ENCODE measurements around the gene FOXC2. TPM values are rescaled to one million over a fixed set of nuclear protein-coding genes. Genes with fewer than 3 reads are reported as not detected.

The FOXC2 gene
- total and polyA plus RNA-seq, 2 of the 13 experiments (the other 11 are each of a cell fraction or from before 2014, with no cell fraction given) = not detected

- TF ChIP-seq ARID5B (CRISPR knock-in tag; IDR thresholded peaks at IDR 0.05) (0 out of 2 replicates have a peak, but pooled peaks have one; percentile 21), SOX13 (IDR thresholded peaks at IDR 0.05) (0 out of 2 replicates have a peak, but pooled peaks have one; percentile 14), SOX13 (CRISPR knock-in tag; conservative IDR thresholded peaks at IDR 0.05 in 1 of 2, IDR thresholded peaks at IDR 0.05 in 1 of 2) (peak in 1 of 2 experiments; percentile 58; a peak in 1 of 4 replicates), CHD4 (IDR thresholded peaks at IDR 0.05; ENCODE audit: borderline replicate concordance, low read length) (no peak)
Measured at GRCh38 chr16:86590501-86591144, 24.0 kb downstream of the FOXC2 start (continued).

- CTCF ChIA-PET (ENCODE audit: low intra/inter-chr PET ratio, low total read pairs) = no interaction called here
- BruUV-seq (replicated peaks) = no TSS peak
- 2% methylated on average over 4 of the region's 4 CpGs for WGBS (ENCODE audit: low lambda C conversion rate)
- Histone ChIP-seq H4K20me1 (ENCODE audit: insufficient read depth, low read length) (no peaks in the 10 kb centered on the region), H3K27me3 (ENCODE audit: control insufficient read depth in 1 of 2, insufficient read depth in 2 of 2, low read length in 2 of 2) (peaks cover 6 to 39% of the 10 kb centered on the region in 2 experiments), H3K79me2 (ENCODE audit: insufficient read depth, low read length) (no peaks in the 10 kb centered on the region), H3K4me1 (ENCODE audit: insufficient read depth, low read length) (no peaks in the 10 kb centered on the region), H3K4me3 (replicated peaks in 1 of 3; ENCODE audit: insufficient read depth in 1 of 3, low read depth in 2 of 3, low read length in 3 of 3) (no peak overlapping the region), H3K27ac (ENCODE audit: extremely low read length, insufficient read depth, low read length) (no peak overlapping the region), H3K36me3 (replicated peaks in 1 of 2; ENCODE audit: control insufficient read depth in 1 of 2, insufficient read depth in 2 of 2, low read length in 2 of 2) (no peaks in the 10 kb centered on the region), H3K9me3 (ENCODE audit: low read length) (no peaks in the 10 kb centered on the region), H3K4me2 (ENCODE audit: low read depth, low read length) (no peak overlapping the region), H2AFZ (ENCODE audit: low read length) (no peak overlapping the region), H3K9ac (ENCODE audit: insufficient read depth, low read depth, low read length) (no peak overlapping the region)
- intact Hi-C loops (cut with micrococcal nuclease; ENCODE audit: unreplicated experiment) (no loop called here), in situ Hi-C loops (cut with HindIII; ENCODE audit: extremely low pct_ligation_motif_present, low pct_unique_long_range_greater_than_20kb) (no loop called here)
- FAIRE-seq (no peak), ATAC-seq (no peak), DNase-seq (ENCODE audit: low spot score) (no peak)
- no peak for TF ChIP-seq ZNF547 (CRISPR knock-in tag; IDR thresholded peaks at IDR 0.05)
- TF ChIP-seq PHB2 (IDR thresholded peaks at IDR 0.05; ENCODE audit: partially characterized antibody) = peak; percentile 65
- TF ChIP-seq ZNF207 (IDR thresholded peaks at IDR 0.05; ENCODE audit: borderline replicate concordance) = 0 out of 2 replicates have a peak, but pooled peaks have one; percentile 68
- TF ChIP-seq CREB1 (IDR thresholded peaks at IDR 0.05) = peak; percentile 98
- no peak for TF ChIP-seq CREB1 (CRISPR knock-in tag; IDR thresholded peaks at IDR 0.05)
- peak; percentile 27 for TF ChIP-seq ZNF282 (IDR thresholded peaks at IDR 0.05; ENCODE audit: partially characterized antibody)
- no peak for TF ChIP-seq RBFOX2 (IDR thresholded peaks at IDR 0.05; ENCODE audit: low read depth, low read length)
- no peak for TF ChIP-seq NFRKB (IDR thresholded peaks at IDR 0.05)
- 0 out of 2 replicates have a peak, but pooled peaks have one; percentile 21 for TF ChIP-seq FOXP1 (IDR thresholded peaks at IDR 0.05)
- no peak for TF ChIP-seq FOXP1 (CRISPR knock-in tag; IDR thresholded peaks at IDR 0.05)
- no peak for TF ChIP-seq MLXIP (CRISPR knock-in tag; IDR thresholded peaks at IDR 0.05; ENCODE audit: borderline replicate concordance)
- TF ChIP-seq ATF7 (IDR thresholded peaks at IDR 0.05) = 0 out of 2 replicates have a peak, but pooled peaks have one; percentile 38
- no peak for TF ChIP-seq ATF7 (CRISPR knock-in tag; IDR thresholded peaks at IDR 0.05)
- peak; percentile 48; the same call in 1 of the 2 replicates for TF ChIP-seq LCORL (IDR thresholded peaks at IDR 0.05)
- no peak for TF ChIP-seq LCORL (CRISPR knock-in tag; IDR thresholded peaks at IDR 0.05)
- POLR2A ChIA-PET = no interaction called here
Measured at GRCh38 chr16:86591270-86591669, 24.6 kb downstream of the FOXC2 start.
